Activated T-cell treated with anti-CD3 and anti-CD28 coated beads for 24 hours (primary cell): ENCODE data around the gene CELSR3.

Experiments
- DNase-seq: peaks from one replicate; pipeline ENCODE4 v3.0.0-alpha.2; 2020; ENCODE audit warnings: low read depth

Gene CELSR3

GRCh38 chr3:48687220-48687678 lies 24.6 kb upstream of the CELSR3 start:
- DNase-seq, result no peak

GRCh38 chr3:48686538-48687219 lies 24.0 kb upstream of the CELSR3 start:
- DNase-seq, result no peak

GRCh38 chr3:48685603-48686511 lies 23.2 kb upstream of the CELSR3 start, which contains the start of gene NCKIPSD:
Gene NCKIPSD (minus strand): TSS chr3:48685915. CDS start chr3:48685807, 108 bp downstream.
- peak; percentile 85 for DNase-seq

- no peak for DNase-seq
Observed at GRCh38 chr3:48685293-48685602, 22.6 kb upstream of the CELSR3 start.

- no peak for DNase-seq
Observed at GRCh38 chr3:48684480-48685143, 21.9 kb upstream of the CELSR3 start.

GRCh38 chr3:48684054-48684349 lies 21.3 kb upstream of the CELSR3 start:
- DNase-seq, result no peak

GRCh38 chr3:48682786-48683185 lies 20.1 kb upstream of the CELSR3 start:
- DNase-seq, result no peak

GRCh38 chr3:48681974-48682610 lies 19.4 kb upstream of the CELSR3 start:
- DNase-seq, result no peak

- no peak for DNase-seq
Observed at GRCh38 chr3:48681541-48681880, 18.8 kb upstream of the CELSR3 start.

GRCh38 chr3:48680811-48681540 lies 18.3 kb upstream of the CELSR3 start:
- DNase-seq, result no peak

GRCh38 chr3:48679411-48680391 lies 17.0 kb upstream of the CELSR3 start:
- DNase-seq, result no peak

GRCh38 chr3:48678566-48679380 lies 16.1 kb upstream of the CELSR3 start:
- no peak for DNase-seq

GRCh38 chr3:48678056-48678455 lies 15.4 kb upstream of the CELSR3 start:
- no peak for DNase-seq

- DNase-seq, result no peak
Observed at GRCh38 chr3:48674505-48674904, 11.8 kb upstream of the CELSR3 start.

- DNase-seq, result no peak
Observed at GRCh38 chr3:48672522-48672921, 9.8 kb upstream of the CELSR3 start.

GRCh38 chr3:48664929-48665328 lies 2.2 kb upstream of the CELSR3 start:
- no peak for DNase-seq

- DNase-seq, result no peak
Observed at GRCh38 chr3:48664313-48664644, 1.6 kb upstream of the CELSR3 start.

GRCh38 chr3:48663489-48664312 lies 1.0 kb upstream of the CELSR3 start:
- DNase-seq, result peak; percentile 85

GRCh38 chr3:48662145-48662752 lies 437 bp downstream of the CELSR3 start:
- no peak for DNase-seq
